Suprapubic skin (tissue), 3 donors: ENCODE results near the gene TMEM255A.

Experiments used
- CTCF ChIP-seq, 2 donors: fragments of 200-600 bp in 1 of 2; fragments of 450-650 bp in 1 of 2; sonication (generic) in 1 of 2; IDR thresholded peaks; one replicate each; pipeline ENCODE4 v1.5.1; 2016 to 2019; ENCODE audit warnings: antibody characterized with exemption in 2 of 2, mild to moderate bottlenecking in 1 of 2, moderate library complexity in 1 of 2
- POLR2A ChIP-seq, 2 donors: fragments of 450-650 bp; IDR thresholded peaks; one replicate each; pipeline ENCODE4 v1.6.1; 2017; ENCODE audit warnings: antibody characterized with exemption in 2 of 2, mild to moderate bottlenecking in 2 of 2, moderate library complexity in 2 of 2

GRCh38 chrX:120223374-120223773 lies 87.9 kb downstream of the TMEM255A start:
- TF ChIP-seq CTCF (IDR thresholded peaks at IDR 0.05) (no peak), POLR2A (IDR thresholded peaks at IDR 0.05) (no peak)
